Hepatocyte (in vitro differentiated cells): Measurements from ENCODE around the gene RPS27.

Experiments used
- CTCF ChIP-seq: fragments of 200-600 bp; sonication (generic); IDR thresholded peaks from 2 replicates; pipeline ENCODE4 v1.5.1; 2016; ENCODE audit warnings: antibody characterized with exemption, mild to moderate bottlenecking; ENCODE audit not compliant: poor library complexity
- EZH2 ChIP-seq: fragments of 200-600 bp; sonication (generic); IDR thresholded peaks from 2 replicates; pipeline ENCODE4 v1.6.1; 2016; ENCODE audit warnings: antibody characterized with exemption, mild to moderate bottlenecking, borderline replicate concordance

GRCh38 chr1:153973525-153973924, 17.0 kb upstream of the RPS27 start:
- TF ChIP-seq CTCF: no peak
- no peak for TF ChIP-seq EZH2
